ENCODE measurements around the gene CCDC90B.
"Not testable (repeated sequence)": the region's sequence is repeated elsewhere in the genome, so short reads cannot be mapped to it uniquely, and the experiment has no call there.

CCDC90B gene, protein sequence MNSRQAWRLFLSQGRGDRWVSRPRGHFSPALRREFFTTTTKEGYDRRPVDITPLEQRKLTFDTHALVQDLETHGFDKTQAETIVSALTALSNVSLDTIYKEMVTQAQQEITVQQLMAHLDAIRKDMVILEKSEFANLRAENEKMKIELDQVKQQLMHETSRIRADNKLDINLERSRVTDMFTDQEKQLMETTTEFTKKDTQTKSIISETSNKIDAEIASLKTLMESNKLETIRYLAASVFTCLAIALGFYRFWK

DNA sequence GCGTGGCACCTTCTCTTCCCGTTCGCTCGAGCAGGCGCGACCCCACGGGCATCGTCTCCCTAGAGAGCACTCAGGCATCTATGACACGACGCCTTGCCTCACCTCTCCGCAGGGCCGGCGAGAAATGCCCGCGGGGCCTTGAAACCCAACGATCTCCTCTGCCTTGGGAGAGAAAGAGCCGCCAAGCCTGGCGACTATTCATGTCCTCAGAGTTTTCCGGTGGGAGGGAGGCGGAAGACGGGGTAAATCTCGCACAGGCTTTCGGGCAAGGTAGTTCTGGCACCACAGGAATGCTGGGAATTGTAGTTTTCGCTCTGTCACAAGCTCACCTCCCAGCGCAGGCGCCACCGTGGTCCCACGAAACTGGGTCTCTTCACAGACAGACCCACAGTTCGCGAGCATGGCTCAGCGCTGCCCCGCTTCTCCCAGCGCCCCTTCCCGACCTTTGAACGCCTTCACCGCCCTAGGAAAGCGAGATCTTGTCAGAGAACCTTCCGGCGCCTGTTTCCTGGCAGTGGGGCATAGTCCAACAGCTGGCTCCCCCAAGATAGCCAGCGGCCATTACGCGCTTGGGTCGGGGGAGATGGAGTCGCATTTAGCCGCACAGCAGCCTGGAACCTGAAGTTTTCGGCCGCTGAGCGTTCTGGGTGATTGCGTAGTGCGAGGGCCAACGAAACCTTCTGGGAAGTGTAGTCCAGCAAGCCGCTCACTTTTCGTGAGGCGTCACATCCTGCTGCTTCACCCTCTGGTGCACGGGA, at the start of gene CCDC90B:
TSS of gene CCDC90B (minus strand) at position 597 of the 758 bp plus-strand sequence. CDS start at position 202, 395 bp downstream.
- DNase-seq = peak; percentile 79

DNA sequence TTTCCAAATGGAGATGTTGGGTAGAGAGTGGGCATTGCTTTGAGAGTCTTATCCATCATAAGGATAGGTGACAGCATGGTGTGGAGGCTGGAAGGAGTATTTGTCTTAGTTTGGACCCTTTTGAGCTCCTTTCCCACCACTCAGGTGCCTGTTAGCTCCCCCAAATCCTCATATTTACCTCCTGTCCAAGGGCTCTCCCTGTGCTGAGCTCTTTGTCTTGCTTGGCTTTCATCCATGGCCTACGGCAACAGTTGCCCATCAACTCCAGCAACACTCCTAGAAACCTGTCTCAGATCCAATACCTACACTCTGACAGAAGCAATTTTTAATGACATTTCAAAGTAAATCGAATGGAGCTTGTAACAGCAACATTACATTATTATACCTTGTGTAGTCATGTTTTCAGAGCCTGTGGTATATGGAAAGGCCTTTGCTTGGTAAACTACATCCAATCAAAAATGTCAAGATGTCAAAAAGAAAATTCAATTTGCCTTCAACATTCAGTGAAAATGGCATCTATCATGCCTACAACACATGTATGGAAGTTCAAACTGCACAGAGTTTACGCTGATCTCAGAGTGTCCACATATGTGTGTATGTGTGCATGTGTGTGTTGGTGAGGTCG, 49.4 kb upstream of the CCDC90B start:
- DNase-seq = no peak

DNA sequence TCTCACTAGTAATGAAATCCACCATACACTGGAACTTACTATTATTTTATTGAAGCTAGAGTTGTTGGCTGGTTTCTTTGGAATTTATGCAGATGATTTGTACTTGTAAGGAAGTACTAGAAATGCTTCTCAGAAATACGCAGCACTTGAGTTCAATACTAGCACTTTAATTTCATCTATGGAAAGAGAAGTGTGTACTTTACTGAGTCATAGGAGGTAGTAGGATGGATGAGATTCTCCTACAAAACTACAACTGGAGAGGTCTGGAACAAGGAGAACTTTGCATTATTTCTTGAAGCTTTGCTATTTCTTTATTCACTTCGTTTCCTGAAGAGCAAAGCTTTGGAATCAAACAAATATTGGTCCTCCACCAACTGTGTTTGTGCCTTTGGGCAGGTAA, 44.1 kb upstream of the CCDC90B start:
- no peak for DNase-seq

DNA sequence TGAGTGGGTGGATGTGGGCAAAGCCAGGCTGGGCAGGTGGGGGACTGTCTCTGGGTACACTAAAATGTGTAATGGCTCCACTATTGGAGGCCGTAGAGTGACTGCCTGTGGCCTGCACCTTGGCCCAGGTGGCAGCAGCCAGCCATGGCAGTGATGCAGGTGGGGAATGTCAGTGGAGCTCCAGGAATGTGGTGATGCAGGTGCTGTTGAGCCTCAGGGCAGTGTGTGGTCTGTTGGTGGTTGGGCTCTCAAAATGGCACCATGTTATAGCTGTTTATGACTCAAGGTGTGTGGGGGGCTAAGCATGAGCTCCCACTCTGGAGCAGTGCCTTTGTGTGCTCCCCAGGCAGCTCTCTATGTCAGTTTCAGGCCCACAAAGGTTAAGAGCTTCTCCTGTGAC, 40.2 kb upstream of the CCDC90B start:
- DNase-seq = no peak

DNA sequence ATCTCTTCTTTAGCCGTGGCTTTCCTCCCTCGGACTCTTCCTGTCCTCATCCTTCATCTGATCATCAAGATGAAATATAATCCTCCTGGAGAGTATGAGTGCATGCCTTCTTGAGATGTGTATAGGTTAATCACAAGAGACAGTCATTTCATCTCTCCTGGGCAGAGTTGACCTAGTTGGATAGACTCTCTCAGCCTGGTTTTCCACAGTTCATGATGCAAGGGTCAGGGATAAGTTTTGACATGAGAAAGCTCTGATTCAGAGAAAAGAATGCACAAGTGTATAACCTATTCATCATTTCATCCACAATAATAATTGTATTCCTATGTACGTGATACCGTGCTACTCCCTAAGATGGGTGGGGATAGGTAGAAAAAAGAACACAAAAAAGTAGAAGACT, 33.2 kb upstream of the CCDC90B start:
- no peak for DNase-seq

DNA sequence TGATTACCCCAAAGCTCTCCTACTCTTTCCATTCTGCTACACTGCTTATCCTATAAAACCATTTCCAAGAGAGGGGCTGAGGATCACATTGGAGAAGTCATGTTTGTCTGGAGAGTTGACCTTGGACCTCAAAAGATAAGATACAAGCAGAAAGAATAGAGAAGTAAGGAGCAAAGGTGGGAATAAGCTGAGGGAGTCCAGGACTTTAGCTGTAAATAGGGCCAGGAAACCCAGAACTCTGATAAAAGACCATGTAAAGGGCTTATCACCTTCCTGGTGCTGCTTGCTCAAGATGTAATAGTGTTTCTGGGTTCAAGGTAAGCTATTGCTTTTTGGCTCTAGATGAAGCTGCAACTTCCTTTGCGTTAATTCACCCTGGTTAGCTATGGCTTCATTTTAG, 32.8 kb upstream of the CCDC90B start:
- DNase-seq = no peak

DNA sequence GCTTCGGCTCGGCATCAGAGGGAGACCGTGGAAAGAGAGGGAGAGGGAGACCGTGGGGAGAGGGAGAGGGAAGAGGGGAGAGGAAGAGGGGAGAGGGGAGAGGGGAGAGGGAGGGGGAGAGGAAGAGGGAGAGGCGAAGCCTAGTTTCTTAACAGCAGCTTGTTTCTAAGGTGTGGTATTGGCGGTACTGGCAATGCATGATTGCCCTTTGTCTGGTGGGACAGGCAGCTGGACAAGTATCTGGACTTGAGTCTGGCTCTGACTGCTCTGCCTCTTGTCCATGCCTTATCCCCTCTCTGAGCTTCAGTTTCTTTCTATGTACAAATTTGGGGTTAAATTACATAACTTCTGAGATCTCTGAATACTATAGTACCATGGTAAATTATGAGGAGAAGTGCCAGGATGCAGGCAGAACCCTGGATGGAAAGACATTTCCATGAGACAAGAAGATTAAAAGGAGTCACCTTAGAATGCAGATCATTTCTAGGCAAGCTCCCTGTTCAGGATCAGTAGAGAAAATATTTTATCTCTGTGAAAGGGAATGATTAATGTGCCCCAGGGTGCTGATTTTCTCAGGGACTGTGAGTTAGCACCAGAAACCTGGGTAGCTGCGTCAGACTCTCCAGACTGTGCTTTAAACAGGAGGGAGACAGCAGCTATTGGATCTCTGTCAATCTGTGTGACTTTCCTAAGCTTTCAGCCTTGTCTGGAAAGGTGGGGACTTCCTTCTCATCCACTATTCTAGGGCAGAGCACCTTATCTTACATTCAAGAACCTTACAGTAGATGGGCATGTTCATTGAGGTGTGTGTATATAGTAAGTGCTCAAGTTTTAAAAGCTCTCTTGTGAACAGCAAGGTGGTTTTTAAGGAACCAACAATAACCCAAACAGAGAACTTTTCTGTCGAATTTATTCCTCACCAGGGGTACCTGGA, 31.9 kb upstream of the CCDC90B start:
- no peak for DNase-seq

DNA sequence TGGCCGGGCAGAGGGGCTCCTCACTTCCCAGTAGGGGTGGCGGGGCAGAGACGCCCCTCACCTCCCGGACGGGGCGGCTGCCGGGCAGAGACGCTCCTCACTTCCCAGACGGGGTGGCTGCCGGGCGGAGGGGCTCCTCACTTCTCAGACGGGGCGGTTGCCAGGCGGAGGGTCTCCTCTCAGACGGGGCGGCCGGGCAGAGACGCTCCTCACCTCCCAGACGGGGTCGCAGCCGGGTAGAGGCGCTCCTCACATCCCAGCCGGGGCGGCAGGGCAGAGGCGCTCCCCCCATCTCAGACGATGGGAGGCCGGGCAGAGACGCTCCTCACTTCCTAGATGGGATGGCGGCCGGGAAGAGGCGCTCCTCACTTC, 30.7 kb upstream of the CCDC90B start:
- DNase-seq = not testable (repeated sequence)

DNA sequence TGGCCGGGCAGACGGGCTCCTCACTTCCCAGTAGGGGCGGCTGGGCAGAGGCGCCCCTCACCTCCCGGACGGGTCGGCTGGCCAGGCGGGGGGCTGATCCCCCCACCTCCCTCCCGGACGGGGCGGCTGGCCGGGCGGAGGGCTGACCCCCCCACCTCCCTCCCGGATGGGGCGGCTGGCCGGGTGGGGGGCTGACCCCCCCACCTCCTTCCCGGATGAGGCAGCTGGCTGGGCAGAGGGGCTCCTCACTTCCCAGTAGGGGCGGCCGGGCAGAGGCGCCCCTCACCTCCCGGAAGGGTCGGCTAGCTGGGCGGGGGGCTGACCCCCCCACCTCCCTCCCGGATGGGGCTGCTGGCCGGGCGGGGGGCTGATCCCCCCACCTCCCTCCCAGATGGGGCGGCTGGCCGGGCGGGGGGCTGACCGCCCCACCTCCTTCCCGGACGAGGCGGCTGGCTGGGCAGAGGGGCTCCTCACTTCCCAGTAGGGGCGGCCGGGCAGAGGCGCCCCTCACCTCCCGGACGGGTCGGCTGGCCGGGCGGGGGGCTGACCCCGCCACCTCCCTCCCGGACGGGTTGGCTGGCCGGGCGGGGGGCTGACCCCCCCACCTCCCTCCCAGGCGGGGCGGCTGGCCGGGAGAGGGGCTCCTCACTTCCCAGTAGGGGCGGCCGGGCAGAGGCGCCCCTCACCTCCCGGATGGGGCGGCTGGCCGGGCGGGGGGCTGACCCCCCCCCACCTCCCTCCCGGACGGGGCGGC, 30.2 kb upstream of the CCDC90B start:
- DNase-seq = not testable (repeated sequence)

DNA sequence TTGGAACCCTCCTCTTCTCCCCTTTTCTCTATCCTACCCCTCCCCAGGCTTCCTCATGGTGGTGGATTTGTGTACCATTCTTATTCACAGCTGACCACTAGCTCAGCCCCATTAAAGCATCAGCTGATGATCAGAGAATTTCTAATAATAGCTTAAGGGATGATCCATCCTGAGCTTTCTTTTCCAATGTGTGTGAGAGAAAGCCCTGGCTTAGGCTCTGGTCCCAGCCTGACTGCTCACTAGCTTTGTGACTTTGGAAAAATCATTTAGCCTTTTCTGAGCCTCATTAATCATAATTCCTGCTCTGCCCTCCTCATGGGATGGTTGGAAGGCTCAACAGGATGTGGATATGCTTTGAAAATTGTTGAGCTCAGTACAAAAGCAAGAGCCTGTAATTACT, 26.3 kb upstream of the CCDC90B start:
- no peak for DNase-seq

DNA sequence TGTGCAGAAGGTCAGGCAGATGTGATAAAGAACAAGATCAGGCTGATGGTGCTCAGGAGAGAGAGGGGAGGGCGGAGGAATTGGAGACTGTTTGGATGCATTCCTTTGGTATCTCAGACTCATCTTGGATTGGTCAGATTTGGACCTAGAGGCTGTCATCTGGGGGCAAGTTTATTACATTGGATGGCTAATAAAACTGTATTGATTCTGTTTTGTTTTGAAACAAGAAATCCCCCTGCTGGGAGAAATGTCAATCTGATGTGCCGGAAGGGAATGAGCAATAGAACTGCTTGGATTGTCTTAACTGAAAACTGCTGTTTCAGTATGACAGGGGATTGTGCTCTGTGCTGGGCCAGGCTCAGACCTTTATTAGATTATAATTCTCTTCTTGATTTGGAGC, 25.5 kb upstream of the CCDC90B start:
- no peak for DNase-seq

DNA sequence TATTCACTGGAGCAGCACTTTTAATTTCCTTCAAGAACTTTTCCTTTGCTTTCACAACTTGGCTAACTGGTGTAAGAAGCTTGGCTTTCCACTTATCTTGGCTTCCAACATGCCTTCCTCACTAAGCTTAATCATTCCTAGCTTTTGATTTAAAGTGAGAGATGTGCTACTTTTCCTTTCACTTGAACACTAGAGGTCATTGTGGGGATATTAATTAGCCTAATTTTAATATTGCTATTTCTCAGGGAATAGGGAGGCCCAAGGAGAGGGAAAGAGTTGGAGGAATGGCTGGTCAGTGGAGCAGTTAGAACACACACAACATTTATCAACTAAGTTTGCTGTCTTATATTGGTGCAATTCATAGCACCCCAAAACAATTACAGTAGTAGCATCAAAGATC, 24.6 kb upstream of the CCDC90B start:
- DNase-seq = no peak

DNA sequence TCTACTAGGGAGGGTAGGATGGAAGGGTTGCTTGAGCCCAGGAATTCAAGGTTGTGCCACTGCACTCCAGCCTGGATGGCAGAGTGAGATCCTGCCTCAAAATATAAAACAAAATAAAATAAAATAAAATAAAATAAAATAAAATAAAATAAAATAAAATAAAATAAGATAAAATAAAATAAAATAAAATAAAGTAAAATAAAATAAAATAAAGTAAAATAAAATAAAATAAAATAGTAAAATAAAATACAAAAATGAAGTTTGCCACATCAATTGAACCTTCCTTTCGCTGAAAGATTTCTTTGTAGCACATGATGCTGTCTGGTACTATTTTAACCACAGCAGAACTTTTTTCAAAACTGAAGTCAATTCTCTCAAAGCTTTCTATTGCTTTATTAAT, 22.4 kb upstream of the CCDC90B start:
- DNase-seq = not testable (repeated sequence)

DNA sequence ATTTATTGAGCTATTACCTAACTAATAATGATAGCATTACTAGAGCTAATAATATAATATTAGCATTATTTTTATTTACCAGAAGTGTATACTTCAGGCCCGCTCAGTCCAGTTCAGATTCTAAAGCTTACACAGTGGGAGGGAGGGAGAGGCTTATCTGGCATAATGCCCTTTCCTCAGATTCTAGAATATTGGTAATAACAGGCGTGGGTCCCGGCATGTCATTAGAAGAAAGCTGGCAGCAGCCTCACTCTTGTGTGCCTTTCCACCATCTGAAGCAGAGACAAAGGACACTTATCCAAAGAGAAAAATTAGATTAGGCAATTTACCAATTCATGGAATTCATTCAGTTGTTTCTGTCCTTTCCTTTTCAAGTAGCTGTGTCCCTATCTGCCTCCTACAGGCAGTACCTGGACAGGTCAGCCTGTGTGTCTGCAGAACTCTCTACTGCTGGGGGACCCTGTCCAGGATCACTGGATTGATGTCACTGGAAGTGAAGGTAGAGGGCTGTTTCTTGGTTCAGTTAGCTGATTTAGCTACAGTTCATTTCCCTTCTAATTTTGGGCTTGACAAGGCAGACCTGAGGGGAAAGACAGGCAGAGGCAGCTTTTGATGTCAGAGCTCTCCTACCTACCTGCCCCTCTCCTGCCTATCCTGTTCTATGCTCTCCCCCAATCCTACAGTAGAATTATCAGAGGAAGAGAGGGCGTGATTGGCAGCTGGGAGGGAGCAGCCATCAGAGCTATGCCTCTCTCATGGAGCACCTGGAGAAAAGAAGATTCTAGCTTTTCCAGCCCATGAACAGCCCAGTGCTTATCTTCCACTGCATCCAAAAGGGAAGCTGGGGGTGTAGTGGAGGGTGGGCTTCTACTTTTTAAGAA, 20.3 kb upstream of the CCDC90B start:
- no peak for DNase-seq

DNA sequence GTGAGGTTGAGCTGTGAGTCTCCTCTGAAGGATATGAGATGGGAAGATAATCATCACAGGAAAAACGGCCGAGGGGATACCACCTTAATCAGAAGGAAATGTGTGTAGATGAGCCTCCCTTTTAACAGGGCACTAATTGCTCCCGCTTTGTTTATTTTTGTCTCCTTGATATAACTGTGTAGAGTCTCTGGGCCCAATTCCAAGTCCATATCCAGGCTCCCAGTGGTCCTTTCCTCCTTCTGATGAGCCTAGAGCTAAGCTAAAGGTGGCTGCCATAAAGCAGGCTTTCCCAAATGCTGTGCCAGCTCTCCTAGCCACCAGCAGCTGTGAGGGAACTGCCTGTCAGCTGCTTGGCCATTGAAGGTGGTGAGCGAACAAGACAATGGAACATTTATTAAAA, 17.1 kb upstream of the CCDC90B start:
- no peak for DNase-seq

DNA sequence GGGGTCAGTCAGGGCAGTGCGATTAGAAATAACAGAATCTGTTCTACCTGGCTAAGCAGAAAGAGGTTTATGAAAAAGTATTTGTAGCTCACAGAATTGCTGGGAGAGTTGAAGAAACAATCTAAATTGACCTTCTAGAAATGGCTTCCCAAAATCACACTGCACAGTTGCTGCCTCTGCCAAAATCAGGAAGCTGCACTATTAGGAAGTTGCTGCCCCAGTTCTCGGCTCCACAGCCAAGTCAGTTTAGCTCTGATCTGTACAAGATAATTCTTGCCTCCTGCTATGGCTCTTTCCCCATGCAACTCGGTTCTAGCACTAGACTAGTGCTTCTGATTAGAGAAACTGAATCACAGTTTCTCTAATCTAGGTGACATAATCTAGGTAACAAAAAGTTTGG, 16.0 kb upstream of the CCDC90B start:
- DNase-seq = no peak

DNA sequence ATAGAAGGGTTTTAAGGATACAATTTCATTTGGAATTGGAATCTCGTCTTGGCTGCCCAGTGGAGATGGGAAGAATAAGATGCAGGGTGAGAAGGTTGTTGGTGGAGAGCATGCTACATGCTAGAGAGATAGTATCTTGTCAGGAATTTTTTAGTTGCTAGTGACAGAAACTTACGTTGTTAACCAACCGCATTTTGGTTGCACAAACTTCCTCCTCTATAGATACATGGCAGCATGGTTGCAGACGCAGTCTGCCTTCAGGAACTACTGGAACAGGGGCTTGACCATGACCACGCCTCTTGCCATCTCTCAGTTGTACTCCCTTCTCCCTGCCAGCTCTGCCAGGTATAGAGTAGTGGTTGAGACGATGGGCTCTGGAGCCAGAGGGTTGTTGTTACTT, 13.5 kb upstream of the CCDC90B start:
- DNase-seq = no peak

DNA sequence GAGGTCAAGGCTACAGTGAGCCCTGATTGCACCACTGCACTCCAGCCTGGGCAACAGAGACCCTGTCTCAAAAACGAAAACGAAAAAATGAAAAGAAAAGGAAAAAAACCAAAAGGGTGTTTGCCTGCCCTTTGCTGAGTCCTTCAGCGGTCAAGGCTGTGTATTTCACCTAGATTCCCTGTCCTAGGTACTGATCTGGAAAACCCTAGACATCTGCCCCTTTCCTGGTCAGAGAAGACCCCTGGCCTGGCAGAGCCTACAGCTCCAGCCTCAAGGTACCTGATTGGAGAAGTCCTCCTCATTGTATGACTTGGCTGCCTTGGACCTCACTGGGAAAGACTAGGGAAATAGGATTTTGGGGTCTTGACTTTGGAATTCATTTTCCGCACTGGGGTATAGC, 8.0 kb upstream of the CCDC90B start:
- DNase-seq = no peak

DNA sequence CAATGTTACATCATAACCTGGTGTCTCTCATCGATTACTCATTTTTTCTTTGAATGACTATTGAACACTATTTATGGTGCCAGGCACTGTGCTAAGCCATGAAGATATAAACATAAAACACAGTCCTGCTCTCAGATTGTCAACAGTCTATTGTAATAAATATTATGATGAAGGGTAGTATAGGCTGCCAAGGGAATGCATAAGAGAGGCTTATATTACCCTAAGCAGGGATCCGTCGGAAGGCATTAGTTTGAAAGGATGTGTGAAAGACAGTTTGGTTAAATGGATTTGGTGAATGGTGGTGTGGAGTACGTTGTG, 7.2 kb upstream of the CCDC90B start:
- no peak for DNase-seq

DNA sequence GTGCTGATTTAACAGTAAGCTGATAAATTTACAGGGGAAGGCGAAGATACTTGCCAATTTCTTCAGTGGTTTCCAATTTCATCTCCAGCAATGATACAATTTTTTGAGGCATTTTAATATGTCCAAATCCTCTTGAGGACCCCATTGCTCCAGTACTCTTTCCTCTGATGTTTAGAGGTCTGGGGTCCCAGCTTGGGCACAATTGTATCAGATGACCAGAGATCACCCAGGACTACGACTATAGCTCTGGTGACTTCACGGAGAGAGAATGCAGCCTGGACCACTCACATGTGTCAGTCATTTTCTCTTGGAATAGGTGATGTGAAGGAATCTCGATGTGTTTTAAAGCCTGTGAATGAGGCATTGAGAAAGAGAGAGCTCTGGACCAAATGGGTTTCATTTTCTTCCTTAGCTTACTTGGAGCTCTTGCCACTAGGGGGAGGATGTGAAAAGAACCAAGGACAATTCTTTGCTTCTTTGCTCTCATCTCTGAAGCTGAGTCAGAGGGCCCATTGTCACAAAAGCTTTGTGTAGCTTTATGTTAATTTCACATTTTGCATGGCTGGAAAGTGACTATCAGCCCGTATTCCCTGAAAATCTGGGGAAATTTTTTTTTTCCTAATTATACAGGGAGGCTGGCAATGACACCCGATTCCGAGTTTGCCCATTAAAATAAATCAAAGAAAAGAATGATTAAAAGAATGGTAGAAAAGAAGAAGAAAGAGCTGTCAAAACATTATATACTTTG, 6.7 kb upstream of the CCDC90B start:
- DNase-seq = no peak

DNA sequence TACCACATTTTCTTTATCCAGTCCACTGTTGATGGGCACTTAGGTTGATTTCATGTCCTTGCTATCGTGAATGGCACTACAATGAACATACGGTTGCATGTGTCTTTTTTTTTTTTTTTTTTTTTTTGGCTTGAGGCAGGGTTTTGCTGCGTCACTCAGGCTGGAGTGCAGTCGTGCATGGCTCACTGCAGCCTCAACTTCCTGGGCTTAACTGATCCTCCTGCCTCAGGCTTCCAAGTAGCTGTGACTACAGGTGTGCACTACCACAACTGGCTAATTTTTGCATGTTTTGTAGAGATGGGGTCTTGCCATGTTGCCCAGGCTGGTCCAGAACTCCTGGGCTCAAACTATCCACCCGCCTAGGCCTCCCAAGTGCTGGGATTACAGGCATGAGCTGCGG, 1.5 kb upstream of the CCDC90B start:
- DNase-seq = no peak
